Activated CD8-positive, alpha-beta memory T cell treated with anti-CD3 and anti-CD28 coated beads for 48 hours (primary cell): ENCODE measurements around the gene UGGT1.

ENCODE experiments used
- DNase-seq, 3 experiments: peaks; one replicate each; pipeline ENCODE4 v3.0.0-alpha.2; 2020; ENCODE audit warnings: low read depth in 2 of 3, low spot score in 2 of 3

UGGT1 gene

GRCh38 chr2:128215897-128216642 lies 125.1 kb downstream of the UGGT1 start:
- no peak for DNase-seq

- no peak for DNase-seq
Measured at GRCh38 chr2:128217671-128218070, 126.7 kb downstream of the UGGT1 start.

- no peak for DNase-seq
Measured at GRCh38 chr2:128219891-128220290, 128.9 kb downstream of the UGGT1 start.

- DNase-seq, result no peak
Measured at GRCh38 chr2:128227862-128228261, 136.9 kb downstream of the UGGT1 start.

- DNase-seq, result no peak
Measured at GRCh38 chr2:128228894-128229293, 137.9 kb downstream of the UGGT1 start.

- DNase-seq, result peak; percentile 67 to 81 (median 71)
Measured at GRCh38 chr2:128232965-128233789, 142.2 kb downstream of the UGGT1 start.

- no peak for DNase-seq
Measured at GRCh38 chr2:128233790-128234395, 142.9 kb downstream of the UGGT1 start.

- no peak for DNase-seq
Measured at GRCh38 chr2:128234613-128235012, 143.6 kb downstream of the UGGT1 start.

- DNase-seq, result no peak
Measured at GRCh38 chr2:128235581-128235980, 144.6 kb downstream of the UGGT1 start.

- DNase-seq, result no peak
Measured at GRCh38 chr2:128236491-128237035, 145.6 kb downstream of the UGGT1 start.

GRCh38 chr2:128237081-128237534 lies 146.1 kb downstream of the UGGT1 start:
- no peak for DNase-seq

GRCh38 chr2:128237911-128238697 lies 147.1 kb downstream of the UGGT1 start:
- no peak for DNase-seq

- no peak for DNase-seq
Measured at GRCh38 chr2:128241896-128242295, 150.9 kb downstream of the UGGT1 start.
